GM21529 (cell line): ENCODE data around the gene JAKMIP2.
"Not testable (repeated sequence)": the region's sequence is repeated elsewhere in the genome, so short reads cannot be mapped to it uniquely, and the experiment has no call there.

Source experiments
- ATAC-seq: cut with Tn5 transposase; IDR thresholded peaks from one replicate; pipeline ENCODE4 v1.9.1; 2021; ENCODE audit not compliant: unreplicated experiment

The JAKMIP2 gene

DNA sequence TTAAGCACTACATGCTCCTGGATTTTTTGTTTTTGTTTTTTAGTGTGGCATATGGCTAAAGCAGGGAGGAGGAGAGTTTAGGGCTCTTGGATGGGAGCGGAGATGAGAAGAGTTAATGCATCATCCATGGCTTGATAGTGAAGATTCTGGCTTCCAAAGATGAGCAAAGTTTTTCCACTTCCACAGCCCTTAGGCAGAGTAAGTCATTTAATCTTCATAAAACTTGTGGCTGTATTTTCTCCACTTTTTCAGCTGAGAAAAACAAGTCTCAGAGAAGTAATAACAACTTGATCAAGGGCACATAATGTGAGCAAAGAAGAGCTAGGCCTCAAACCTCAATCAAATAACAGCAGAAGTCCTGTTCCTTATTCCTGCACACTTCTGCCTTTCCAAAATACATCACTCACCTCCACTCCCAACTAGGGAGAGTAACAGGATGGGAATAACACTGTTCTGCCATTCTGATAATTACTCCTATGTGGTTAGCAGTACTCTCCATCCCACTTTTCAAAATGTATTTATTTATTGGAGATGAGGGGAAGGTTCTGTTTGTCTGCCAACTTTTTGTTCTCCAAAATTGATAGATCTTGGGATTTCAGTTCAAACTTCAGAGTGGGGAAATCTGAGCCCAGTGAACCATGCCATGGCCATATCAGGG, 218.9 kb downstream of the JAKMIP2 start:
- no peak for ATAC-seq

- ATAC-seq, result no peak
These were observed 221.1 kb downstream of the JAKMIP2 start for GRCh38 chr5:147561435-147561834.

DNA sequence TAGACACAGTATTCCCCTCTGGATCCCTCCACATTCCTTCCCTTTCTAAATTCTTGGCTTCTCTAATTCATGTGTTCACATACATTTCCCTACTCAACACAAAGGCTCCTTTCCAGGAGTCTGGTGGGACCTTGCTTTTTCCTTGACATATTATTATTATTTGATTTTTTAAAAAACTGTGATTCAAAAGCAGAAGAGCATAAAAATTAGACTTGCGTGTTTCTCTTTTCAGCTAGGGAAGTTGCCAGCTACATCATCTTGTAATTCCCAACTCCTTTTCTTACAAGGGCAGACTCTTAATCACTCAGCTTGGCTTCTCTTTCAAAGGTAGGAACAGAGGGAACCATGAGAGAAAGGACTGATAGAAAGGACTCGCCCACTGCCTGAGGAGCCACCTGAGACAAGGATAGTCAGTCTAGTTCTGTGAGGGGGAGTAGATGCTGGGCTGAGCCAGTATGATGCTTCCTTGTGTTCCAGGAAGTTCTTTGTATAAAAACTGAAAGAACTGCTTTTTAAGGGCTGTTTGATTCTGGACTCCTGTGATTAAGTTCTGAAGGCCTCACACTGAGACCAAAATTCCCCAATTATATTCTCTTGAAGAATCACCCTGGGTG, 221.7 kb downstream of the JAKMIP2 start:
- ATAC-seq, result no peak

DNA sequence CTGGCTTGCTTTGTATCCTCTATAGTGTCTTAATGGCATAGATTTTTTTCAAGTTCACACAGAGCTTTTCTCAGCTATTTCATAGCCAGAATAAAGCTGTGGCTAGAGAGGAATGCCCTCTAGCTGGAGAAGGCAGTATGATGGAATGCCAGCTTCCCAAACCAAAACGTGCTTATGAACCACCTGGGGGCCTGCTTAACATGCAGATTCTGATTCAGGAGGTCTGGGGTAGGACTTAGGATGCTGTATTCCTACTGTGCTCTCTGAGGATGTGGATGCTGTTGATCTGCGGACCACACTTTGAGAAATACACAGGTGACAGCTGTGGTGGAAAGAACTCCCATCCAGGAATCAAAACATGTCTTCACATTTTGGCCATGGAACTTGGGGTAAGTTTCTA, 222.8 kb downstream of the JAKMIP2 start:
- ATAC-seq, result no peak

- no peak for ATAC-seq
These were observed 223.7 kb downstream of the JAKMIP2 start for GRCh38 chr5:147558826-147559225.

GRCh38 chr5:147557876-147558745, 224.4 kb downstream of the JAKMIP2 start:
- ATAC-seq, result no peak

DNA sequence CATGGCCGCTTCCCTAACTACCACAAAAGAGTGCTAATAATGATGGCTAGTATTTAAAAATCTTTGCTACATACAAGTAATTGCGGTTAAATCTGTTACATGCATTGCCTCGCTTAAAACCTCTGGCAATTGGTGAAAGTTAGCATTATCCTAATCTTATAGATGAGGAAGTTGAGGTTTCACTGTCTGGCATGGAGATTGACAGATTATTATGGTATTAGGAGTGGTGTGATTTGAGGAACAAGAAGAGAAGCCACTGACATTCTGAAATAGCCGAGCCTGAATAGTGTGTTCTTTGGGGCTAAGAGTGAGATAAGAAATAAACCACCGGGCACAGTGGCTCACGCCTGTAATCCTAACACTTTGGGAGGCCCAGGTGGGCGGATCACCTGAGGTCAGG, 227.4 kb downstream of the JAKMIP2 start:
- ATAC-seq, result no peak

DNA sequence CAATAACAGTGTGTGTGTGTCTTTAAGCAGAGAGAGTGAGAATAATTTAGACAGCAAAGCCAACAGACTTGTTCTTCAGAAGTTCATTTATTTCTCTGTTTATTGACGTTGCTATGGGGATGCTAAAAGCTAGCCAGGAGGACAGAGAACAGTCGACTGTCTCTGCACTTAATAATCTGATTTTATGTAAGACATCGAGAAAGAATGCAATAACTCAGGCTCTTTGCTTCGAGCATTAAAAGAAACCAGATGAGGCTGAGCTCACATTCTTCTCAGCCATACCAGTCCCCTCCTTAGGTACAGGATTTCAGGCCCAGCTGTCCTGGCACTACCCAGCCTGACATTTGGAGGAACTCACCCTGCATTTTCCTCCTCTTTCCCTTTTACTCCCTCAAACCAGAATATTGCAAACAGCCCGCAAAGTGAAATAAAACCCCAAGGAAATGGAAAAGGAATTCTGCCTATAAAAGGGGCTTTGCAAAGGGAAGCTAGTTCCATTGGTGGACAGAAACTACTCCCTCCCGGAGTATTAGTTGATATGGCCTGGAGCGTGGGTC, 228.2 kb downstream of the JAKMIP2 start:
- no peak for ATAC-seq

GRCh38 chr5:147553817-147554216, 228.7 kb downstream of the JAKMIP2 start:
- not testable (repeated sequence) for ATAC-seq

GRCh38 chr5:147552897-147553296, 229.6 kb downstream of the JAKMIP2 start:
- no peak for ATAC-seq

DNA sequence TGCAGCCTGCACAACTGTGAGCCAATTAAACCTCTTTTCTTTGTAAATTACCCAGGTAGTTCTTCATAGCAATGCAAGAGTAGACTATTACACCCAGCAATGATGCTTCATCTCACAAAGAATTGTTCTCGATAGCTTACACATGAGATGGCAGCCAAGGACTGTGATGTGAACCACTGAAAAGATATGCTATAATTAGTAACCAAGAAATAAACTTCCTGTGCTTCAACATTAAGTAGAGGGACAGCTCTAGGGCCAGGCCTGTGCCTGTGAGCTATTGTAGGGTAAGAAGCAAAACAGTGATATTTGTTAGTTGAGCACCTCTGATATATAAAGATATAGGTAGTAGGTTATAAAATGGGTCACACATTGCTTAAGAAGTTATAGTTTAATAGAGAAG, 230.9 kb downstream of the JAKMIP2 start:
- no peak for ATAC-seq

GRCh38 chr5:147547730-147548129, 234.8 kb downstream of the JAKMIP2 start:
- ATAC-seq, result no peak

- no peak for ATAC-seq
These were observed 238.0 kb downstream of the JAKMIP2 start for GRCh38 chr5:147544556-147544955.

DNA sequence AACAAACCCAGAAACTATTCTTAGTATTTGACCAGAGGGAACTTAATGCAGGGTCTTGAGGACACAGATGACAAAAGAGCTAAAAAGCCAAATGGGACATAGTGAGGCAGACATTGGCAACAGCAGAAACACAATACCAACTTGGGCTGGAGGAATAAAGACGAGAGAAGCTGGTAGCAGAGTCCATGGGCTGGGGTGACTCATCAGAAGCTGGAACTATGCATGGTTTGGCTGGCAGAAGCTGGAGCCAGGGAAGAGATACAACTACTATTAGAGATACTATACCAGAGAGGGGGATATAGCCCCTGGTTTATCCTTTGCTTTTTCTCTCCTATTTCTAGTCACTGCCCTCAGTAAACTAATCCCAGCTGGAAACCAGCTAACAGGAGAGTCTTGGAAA, 243.5 kb downstream of the JAKMIP2 start:
- ATAC-seq, result no peak

GRCh38 chr5:147538236-147538635, 244.3 kb downstream of the JAKMIP2 start:
- no peak for ATAC-seq
